Measurements from ENCODE around the gene WFDC5. TPM values are rescaled to one million over a fixed set of nuclear protein-coding genes. Genes with fewer than 3 reads are reported as not detected.

The WFDC5 gene
- total RNA-seq, 1 experiment from 2014 or later, result not detected

GRCh38 chr20:45115386-45115774 is 406 bp upstream of the WFDC5 start:
- DNase-seq (ENCODE audit: low spot score), result no peak

- DNase-seq (ENCODE audit: low spot score), result no peak
These were observed 1.1 kb downstream of the WFDC5 start for GRCh38 chr20:45113865-45114264.

GRCh38 chr20:45112754-45113153 is 2.2 kb downstream of the WFDC5 start:
- no peak for DNase-seq (ENCODE audit: low spot score)

- no peak for DNase-seq (ENCODE audit: low spot score)
These were observed 3.0 kb downstream of the WFDC5 start for GRCh38 chr20:45111799-45112471.

DNA sequence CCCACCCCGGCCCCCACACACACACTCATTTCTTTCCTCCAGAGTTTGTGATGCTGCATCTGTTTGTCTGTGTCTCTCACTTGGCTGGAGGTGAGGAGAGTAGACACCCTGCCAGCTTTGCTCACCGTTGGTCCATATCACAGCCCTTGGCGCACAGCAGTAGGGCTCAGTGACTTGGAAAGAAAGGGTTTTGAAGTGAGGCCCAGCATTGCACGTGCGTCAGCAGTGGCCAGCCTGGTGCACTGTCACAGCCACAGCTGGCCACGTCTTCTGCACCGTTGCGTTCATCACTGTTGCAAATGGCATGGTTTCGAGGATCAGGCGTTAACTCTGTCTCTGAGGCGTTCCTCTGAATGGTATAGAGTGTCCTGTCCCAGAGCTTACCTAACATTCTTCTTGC is 3.7 kb downstream of the WFDC5 start:
- DNase-seq (ENCODE audit: low spot score), result no peak

GRCh38 chr20:45110301-45110700 is 4.7 kb downstream of the WFDC5 start:
- DNase-seq (ENCODE audit: low spot score), result no peak

DNA sequence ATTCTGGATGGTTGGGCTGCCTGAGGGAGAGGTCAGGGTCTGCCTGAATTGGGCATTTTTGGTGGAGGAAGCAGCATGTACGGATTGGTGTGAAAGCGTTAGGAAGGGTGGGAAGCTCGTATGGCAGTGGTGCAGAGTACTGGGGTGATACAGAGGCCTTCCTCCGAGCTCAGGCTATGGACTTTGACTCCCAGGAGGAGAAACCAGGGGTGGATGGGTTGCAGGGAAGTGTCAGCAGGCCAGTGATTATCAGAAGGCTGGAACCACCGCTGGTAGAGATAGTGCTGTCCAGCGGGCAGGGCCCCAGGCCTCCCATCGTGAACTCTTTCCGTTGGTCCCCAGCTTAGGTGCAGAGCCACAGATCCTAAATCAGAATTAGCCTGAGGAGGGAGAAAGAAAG is 5.3 kb downstream of the WFDC5 start:
- DNase-seq (ENCODE audit: low spot score), result no peak

DNA sequence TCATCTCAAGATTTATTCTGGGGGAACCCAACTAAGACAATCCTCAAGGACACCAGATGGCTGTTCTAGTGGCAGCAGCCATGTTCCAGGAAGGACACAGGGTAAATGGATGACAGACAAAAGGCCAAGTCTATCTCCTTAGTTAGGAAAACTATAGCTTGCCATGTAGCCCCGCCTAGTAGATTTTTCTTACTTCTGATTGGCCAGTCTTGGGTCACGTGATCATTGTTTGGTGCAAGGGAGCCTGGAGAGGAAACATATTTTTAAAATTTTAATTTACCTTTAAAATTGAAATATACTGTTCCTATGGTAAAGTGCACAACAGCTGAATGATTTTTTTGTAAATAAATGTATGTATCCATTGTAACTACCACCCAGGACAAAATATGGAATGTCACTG is 9.7 kb downstream of the WFDC5 start:
- DNase-seq (ENCODE audit: low spot score), result peak; percentile 16

DNA sequence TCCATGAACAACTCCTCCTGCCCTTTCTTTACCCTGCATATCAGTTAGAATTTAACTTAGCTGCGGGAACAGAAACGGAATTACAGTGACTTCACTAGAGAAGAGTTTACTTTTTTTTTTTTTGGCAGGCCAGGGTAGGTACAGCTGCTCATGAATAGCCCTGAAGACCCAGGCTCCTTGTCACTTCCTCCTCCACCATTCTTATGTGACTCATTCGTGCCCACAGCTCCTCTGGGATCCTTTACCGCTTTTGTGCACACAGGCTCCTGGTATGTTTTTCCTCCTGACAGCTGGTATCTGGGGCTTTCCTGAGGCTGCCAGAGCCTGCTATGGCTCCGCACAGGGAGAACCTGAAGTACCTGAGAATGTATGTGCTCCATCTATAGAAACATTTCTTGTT is 10.2 kb downstream of the WFDC5 start:
- DNase-seq (ENCODE audit: low spot score), result peak; percentile 93

- DNase-seq (ENCODE audit: low spot score), result no peak
These were observed 11.9 kb downstream of the WFDC5 start for GRCh38 chr20:45103072-45103471.

DNA sequence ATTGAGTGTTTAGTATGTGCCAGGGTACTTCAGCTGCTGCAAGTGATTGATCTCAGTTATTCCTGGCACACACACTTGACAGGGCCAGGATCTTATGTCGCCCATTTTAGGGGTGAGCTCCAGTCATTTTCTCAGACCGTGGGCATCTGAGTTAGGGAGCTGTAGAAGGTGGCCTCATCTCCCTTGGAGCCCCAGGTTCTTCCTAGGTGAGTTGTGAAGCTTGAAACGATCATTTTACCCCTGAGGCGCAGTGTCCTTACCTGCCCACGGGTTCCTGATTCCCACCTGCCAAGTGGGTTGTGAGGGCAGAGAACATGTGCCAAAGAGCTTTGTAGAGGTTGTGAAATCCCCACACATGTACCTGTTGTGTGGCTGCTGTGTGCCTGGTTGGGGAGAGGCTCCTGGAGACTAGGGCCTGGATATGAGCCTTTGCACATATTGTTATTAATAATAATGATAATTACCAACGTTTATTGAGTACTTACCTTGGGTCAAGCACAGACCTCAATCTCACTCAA is 13.6 kb downstream of the WFDC5 start:
- no peak for DNase-seq (ENCODE audit: low spot score)

- no peak for DNase-seq (ENCODE audit: low spot score)
These were observed 14.3 kb downstream of the WFDC5 start, which contains the start of gene KCNS1 for GRCh38 chr20:45100563-45101245. KCNS1 (minus strand) TSS chr20:45101127; CDS start chr20:45099236, 1,891 bp downstream.

DNA sequence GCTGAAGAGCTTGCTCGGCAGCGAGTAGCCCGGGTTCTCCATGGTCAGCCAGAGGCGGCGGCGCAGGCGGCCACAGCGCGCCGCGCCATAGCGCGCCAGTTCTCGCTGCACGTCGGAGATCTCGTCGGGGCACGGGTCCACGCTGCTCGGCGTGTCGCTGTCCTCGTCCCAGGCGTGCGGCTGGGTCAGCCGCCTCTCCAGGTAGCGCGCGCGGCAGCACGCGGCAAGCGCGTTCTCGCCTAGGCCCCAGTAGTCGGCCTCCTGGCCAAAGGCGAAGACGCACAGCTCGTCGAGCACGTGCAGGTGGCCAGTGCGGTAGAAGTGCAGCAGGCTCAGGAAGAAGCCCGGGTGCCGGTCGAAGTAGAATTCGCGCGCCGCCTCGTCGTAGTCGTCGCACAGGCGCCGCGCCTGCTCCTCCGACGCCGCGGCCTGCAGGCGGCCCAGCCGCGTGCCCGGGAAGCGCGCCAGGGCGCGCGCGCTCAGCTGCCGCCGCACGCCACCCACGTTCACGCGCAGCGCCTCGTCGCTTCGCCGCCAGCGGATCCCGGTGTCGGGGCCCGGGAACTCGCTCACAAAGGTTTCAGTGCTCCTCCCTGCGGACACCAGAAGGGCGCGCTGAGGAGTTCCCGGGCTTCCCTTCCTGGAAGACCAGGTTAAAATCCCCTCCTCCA is 16.7 kb downstream of the WFDC5 start:
- no peak for DNase-seq (ENCODE audit: low spot score)

DNA sequence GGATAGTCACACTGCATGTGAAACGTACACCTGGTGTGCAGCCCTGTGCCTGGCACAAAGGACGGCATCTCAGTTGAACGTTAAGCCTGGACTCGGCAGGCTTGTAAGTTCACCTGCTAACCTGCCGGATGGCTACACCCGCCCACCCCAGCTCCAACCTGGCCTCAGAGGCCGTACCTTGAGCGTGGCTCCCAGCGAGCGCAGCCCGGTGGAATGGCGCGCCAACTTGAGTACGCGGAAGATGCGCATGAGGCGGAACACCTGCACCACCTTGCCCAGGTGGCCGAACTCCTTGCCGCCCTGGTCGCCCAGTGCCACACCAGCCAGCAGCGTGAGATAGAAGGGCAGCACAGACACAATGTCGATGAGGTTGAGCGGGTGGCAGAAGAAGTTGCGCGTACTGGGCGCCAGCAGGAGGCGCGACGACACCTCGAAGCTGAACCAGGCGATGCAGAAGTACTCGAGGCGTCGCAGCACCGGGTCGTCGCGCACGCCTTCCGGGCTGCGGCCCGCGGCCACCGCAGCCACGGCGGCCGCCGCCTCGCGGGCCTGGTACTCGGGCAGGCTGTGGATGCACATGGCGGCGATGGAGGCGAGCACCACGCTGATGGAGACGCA is 17.4 kb downstream of the WFDC5 start:
- no peak for DNase-seq (ENCODE audit: low spot score)

GRCh38 chr20:45096781-45097180 is 18.2 kb downstream of the WFDC5 start:
- DNase-seq (ENCODE audit: low spot score), result no peak

DNA sequence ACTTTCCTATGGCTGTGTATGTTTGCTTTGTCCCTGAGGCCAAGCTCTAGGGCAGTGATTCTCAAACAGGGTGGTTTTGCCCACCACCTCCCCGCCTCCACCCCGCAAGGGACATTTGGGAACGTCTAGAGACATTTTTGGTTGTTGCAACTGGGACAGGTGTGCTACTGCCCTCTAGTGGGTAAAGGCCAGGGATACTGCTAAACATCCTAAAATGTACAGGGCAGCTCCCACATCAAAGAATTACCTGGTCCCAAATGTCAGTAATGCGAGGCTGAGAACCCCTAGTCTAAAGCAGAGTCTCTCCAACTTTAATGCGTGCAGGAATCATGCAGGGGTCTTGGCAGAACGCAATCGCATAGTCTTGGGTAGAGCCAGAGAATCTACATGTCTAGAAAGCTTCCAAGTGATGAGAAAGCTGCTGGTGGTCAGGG is 19.2 kb downstream of the WFDC5 start:
- DNase-seq (ENCODE audit: low spot score), result peak; percentile 69

DNA sequence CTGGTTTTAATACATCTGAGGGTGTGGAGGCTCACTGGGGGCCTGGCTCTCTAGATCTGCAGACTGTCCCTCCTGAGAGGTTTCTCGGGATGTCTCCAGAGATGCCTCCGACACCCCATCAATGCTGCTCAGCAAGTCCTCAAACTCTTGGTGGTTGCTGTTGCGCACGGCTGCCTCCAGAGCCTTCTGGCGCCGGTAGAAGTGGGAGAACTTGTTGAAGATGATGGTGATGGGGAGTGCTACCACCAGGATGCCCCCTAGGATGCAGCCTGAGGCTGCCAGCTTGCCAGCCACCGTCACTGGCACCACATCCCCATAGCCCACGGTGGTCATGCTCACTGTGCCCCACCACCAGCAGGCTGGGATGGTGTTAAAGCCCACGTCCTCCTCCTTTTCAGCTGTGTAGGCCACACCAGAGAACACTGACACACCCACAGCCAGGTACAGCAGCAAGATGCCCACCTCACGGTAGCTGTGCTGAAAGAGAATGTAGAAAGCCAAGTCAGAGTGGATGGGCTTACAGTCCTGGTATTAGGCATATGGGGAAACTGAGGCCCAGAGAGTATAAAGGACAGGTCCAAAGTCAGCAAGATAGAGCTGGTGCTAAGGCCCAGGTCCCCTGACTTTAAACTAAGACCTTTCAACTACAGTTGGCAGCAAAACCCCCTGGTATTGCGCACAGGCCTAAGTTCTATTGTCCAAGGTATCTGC is 20.0 kb downstream of the WFDC5 start:
- DNase-seq (ENCODE audit: low spot score), result no peak

DNA sequence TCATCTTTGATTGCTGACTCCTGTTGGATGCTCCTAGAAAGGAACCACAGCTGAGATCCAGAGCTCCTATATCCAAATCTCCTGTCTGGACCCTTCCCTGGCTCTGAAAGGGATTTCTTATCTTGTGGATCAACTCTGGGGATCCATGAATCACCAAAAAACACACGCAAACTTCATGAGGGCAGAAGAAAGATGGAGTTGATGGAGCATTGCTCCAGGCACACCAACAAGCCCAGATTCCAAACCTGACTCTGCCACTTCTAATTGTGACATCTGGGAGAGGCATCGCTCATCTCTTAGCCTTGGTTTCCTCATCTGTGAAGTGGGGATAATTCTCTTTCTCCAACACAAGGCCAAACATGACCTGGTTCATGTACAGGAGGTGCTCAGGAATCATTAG is 20.8 kb downstream of the WFDC5 start:
- no peak for DNase-seq (ENCODE audit: low spot score)

GRCh38 chr20:45092898-45093297 is 22.1 kb downstream of the WFDC5 start:
- no peak for DNase-seq (ENCODE audit: low spot score)

DNA sequence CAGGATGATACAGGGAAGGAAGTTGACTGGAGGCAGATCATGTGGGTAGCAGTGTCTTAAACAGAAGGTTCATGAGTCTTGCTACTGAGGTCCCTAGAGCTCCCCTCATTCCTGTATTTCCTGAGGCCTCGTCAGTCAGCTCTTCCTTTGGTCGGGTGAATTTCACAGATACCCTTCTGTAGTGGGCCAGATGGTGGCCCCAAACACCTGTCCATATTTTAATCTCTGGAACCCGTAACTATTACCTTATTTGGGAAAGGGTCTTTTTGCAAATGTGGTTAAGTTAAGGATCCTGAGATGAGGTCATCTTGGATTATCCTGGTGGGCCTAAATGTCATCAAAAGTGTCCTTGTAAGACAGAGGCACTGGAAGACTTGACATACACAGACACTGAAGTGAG is 23.6 kb downstream of the WFDC5 start:
- DNase-seq (ENCODE audit: low spot score), result no peak

DNA sequence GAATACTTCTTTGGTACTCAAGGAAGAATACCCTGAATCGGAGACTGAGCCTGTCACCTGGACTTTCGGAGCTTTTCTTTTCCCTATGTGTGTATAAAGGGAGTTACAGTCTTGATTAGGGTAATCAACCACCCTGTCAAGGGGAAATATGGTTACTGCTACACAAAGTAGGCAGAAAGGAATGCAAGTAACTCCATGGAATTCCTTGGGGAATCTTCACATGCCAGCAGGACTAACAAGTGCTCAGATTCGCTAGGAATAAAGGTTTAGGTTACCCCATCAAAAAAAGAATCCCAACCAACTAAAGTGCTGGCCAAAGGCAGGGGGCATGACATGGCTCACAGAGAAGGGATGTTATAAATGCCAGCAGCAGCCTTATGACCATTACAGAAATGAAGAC is 24.5 kb downstream of the WFDC5 start:
- no peak for DNase-seq (ENCODE audit: low spot score)

- DNase-seq (ENCODE audit: low spot score), result no peak
These were observed 26.7 kb downstream of the WFDC5 start for GRCh38 chr20:45088247-45088646.
